Stimulated activated CD4-positive, alpha-beta T cell treated with anti-CD3 and anti-CD28 coated beads, Interleukin-12 subunit alpha, Interleukin-12 subunit beta, amount 100 ng/mL, for 4 hours (primary cell): ENCODE measurements around the gene ARL9.
"Not testable (repeated sequence)": the region's sequence is repeated elsewhere in the genome, so short reads cannot be mapped to it uniquely, and the experiment has no call there.

Experiments
- DNase-seq: peaks from one replicate; pipeline ENCODE4 v3.0.0-alpha.2; 2020

ARL9 gene, protein sequence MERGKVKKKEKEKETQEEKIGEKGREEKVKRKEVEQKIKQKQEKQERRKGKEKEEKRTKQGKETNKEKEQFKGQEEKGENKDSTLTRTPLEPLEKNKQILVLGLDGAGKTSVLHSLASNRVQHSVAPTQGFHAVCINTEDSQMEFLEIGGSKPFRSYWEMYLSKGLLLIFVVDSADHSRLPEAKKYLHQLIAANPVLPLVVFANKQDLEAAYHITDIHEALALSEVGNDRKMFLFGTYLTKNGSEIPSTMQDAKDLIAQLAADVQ

DNA sequence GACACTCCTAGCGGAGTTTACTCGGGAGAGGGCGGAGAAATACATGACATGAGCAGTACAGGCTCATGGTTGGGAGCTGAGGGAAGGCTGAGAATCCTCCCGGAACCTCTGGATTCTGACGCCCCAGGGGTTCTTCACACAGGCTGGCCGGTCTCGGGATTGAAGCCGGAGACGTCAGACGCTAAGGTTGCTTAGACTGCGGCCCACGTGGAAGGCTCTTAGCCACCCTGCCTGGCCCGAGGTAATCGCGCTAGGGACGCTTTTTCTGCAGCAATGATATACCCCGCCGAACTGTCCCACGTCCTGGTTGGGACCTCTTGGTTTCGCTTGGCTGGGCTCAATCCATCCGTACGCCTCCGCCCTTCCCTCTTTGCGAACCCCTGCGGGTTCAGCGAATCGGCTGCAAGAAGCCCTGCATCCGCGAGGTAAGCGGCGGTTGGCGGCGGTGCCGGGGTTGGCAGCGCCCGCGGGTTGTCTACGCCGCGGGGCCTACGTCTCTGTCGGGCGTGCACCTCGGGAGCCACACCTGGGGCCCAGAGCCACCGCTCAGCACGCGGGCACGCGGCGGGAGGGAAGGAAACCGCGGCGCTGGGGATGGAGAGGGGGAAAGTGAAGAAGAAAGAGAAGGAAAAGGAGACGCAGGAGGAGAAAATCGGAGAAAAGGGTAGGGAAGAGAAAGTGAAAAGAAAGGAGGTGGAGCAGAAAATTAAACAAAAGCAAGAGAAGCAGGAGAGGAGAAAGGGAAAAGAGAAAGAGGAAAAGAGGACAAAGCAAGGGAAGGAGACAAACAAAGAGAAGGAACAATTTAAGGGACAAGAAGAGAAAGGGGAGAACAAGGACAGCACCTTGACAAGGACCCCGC lies at the start of gene ARL9:
TSS of gene ARL9 (plus strand) at position 523 of the 862 bp plus-strand sequence. CDS start at position 595, 72 bp downstream.
- DNase-seq = peak; percentile 51

DNA sequence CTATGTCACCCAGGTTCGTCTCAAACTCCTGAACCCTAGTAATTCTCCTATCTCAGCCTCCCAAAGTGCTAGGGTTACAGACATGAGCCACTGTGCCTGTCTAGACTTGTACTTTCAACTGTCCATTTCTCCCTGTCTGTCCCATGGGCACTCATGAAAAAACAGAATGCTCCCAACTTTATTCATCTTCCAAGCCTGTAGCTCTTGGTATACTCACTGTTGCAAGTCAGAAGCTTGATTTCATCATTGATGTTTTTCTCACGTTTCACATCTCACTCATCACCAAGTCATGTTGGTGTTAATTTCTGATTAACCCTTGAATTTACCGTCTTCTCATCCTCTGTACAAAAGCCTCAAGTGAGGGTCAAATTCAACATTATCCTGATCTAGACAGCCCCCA lies 45.5 kb upstream of the ARL9 start:
- DNase-seq = no peak

DNA sequence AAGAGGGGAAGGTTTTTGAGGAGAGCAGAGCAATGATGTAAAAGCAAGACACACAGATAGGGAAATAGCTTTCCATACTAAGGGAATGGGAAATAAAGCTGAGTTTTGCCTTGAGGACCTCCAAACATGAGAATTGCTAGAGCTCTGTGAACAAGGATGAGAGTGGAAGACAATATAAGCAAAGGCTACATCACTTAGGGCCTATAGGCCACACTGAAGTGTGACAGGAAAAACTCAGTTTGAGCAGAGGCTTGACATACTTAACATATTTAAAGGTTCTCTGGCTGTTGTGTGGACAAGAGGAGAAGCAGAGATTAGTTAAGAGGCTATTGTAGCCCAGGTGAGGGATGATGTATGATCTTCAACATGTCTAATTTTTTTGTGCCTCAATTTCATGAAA lies 43.4 kb upstream of the ARL9 start:
- DNase-seq = no peak

DNA sequence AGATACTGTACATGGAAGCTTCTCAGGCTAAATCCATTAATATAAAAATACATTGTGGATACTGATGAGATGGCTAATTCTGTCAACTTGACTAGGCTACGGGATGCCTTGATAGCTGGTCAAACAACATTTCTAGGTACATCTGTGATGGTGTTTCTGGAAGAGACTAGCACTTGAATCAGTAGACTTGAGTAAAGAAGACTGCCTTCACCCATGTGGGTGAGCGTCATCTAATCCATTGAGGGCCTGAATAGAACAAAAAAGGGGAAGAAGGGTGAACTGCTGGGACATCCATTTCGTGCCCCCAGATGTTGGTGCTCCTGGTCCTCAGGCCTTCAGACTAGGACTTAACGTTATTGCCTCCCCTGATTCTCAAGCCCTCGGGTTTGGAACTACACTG lies 41.9 kb upstream of the ARL9 start:
- DNase-seq = no peak

DNA sequence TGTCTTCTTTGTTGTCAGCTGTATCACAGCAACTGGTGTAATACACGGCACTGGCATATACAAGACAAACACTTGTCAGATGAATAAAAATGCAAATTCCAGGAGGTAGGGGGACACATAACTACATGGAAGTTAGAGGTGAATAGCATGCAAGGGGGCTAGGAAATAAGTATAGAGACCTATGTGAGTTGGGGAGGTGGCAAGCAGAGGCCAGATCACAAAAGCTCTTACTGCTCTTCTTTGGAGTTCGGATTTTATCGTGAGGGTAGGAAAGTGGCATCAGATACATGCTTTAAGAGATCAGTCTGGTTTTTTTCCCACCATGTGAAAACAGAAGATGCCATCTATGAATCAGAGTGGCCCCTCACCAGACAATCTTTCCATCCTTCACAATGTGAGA lies 41.0 kb upstream of the ARL9 start:
- DNase-seq = no peak

DNA sequence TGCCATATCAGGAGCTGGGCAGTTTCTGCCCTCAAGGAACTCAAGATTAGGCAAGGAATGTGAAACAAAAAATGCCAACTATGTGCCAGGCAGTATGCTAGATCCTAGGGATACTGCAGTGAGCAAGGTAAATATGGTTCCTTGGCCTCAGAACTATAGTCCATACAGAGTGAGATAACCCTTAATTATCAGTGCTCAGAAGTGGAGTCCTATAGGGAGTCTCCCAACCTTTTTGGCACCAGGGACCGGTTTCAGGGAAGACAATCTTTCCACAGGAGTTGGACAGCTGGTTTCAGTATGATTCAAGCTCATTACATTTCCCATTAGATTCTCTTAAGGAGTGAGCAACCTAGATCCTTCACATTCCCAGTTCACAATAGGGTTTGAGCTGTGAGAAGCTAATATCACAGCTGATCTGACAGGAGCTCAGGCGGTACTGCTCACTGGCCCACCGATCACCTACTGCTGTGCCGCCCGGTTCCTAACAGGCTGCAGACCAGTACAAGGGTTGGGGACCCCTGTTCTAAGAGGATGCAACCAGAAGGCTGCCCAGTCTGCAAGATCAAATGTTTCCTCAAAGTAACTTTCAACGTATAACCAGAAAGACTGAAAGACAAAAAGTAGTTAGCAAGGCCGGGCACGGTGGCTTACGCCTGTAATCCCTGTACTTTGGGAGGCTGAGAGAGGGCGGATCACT lies 39.8 kb upstream of the ARL9 start:
- DNase-seq = no peak

DNA sequence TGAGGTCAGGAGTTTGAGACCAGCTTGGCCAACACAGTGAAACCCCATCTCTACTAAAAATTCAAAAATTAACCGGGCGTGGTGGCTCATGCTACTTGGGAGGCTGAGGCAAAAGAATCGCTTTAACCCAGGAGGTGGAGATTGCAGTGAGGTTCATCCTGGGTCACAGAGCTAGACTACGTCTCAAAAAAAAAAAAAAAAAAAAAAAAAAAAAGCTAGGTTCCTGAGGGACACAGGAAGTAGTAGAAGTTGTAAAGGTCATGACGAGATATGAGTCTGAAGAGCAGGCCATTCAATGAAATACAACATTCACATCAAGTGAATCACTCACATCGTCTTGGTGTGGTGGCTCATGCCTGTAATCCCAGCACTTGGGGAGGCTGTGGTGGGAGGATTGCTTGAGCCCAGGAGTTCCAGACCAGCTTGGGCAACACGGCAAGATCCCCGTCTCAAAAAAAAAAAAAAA lies 39.3 kb upstream of the ARL9 start:
- DNase-seq = not testable (repeated sequence)

DNA sequence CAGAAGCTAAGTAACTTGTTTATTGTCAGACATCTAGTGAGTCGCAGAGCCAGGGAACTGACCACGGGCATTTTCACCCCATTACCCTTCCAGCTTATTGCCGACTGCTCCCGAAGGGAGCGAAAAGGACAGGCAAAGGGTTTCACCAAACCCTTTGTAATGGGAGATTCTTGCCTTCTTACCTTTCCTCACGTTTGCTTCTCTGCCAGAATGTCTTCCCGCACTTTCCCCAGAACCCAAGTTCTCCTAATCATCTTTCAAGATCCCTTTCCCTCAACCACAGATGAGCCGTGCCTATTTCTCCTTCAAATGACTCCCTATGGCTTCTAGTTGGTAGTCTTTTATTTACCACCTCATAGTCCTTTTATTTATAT lies 38.7 kb upstream of the ARL9 start:
- no peak for DNase-seq

DNA sequence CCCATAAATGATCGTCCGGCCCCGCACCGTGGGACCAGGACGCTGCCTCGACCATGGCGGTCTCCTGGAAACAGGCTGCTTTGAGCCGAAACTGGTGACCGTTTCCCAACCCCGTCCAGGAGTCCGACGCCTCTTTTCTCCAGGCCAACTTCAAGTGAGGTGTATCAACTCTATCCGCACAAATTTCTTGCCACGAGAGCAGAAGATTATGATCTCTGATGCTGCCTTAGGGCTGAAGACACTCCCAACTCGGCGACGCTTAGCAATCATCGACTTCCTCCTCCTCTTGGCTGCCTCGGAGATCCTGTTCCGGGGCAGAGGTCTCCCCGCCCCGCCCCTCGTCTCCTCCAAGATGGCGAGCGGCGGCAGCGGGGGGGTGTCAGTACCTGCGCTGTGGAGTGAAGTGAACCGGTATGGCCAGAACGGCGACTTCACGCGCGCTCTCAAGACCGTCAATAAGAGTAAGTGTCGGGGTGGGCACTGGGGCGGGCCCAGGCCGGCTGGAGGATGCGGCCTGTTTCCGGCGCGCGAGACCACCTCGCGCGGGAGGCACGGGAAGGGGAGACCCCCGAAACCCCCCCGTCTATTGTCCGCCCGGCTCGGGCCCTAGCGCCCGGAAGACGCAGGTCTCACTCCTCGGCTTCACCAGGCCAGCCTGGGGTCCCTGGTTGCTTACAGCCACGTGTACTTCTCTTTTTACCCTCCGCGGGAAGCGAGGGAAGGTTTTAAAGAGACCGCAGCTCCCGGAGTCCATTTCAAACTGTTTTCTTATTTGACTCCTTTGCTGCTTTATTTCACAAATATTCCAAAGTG lies 38.1 kb upstream of the ARL9 start, which contains the start of gene SRP72:
TSS of gene SRP72 (plus strand) at position 334 of the 813 bp plus-strand sequence. CDS start at position 353, 19 bp downstream.
- DNase-seq = peak; percentile 85

DNA sequence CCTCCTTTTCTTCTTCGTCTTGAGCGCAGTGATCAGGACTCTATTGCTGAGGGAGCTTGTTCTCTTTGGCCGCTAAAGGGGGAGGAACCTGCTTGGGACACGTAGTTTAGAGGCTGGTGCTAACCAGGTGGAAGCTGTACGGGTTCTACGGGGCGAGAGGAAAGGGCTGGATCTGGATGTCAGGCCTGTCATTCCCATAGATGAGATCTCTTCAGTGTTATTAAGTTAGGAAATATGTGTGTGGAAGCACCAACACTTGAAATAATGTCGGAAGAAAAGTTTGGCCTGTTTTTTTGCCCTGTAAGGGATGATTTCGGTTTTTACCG lies 37.5 kb upstream of the ARL9 start:
- DNase-seq = peak; percentile 17

DNA sequence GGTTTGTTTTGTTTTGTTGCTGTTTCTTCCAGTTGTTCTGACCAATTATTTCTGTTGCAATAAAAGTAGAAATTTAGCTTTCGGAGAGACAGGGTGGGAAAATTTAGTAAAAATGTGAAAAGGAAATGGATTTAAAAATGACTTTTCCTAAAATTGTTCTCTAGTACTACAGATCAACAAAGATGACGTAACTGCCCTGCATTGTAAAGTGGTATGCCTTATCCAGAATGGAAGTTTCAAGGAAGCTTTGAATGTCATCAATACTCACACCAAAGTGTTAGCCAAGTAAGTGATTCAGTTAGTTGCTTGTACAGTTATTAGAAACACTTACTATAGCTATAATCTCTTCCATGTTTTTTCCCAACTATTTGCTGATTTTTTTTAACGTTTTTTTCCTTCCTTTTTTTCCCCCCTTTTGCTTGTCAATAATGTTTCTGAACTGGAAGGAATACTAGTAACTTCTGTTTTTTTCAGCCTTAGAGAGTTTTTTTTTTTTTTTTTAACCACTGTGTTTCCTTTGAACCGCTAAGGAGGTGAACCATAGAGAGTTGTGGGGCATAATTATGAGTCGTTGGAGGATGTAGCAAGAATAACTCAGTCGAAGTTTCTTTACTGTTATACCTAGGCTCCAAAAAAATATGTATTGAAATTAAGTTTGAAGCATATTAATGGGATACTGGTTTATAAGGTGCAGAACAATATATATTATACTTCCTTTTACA lies 35.9 kb upstream of the ARL9 start:
- no peak for DNase-seq

DNA sequence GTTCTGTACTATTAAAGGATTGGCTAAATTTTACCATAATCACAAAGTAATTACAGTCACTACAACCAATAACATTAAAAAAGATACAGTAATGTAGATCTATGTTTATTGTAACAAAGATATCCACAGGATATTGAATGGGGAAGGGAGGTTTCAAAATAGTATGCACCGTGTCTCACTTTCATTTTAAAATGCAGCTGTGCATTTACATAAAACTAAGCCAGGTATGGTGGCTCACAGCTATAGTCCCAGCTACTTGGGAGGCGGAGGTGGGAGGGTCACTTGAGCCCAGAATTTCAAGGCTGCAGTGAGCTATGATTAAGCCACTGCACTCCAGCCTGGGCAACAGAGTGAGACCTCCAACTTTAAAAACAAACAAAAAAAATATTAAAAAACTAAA lies 29.7 kb upstream of the ARL9 start:
- no peak for DNase-seq

DNA sequence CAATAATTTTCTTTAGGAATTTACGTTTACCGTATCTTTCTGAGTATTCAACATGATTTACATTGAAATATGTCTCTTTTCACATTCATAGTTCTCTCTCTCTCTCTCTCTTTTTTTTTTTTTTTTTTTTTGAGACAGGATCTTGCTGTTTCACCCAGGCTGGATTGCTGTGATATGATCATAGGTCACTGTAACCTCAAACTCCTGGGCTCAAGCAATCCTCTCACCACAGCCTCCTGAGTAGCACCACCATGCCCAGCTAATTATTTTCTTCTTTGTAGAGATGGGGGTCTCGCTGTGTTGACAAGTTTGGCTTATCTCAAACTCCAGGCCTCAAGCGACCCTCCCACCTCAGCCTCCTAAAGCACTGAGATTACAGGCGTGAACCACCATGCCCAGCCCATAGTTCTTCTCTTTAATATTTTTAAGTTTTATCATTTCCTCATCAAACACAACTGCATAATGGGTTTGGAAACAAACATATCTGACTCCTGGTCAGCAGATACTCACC lies 28.3 kb upstream of the ARL9 start:
- no peak for DNase-seq

DNA sequence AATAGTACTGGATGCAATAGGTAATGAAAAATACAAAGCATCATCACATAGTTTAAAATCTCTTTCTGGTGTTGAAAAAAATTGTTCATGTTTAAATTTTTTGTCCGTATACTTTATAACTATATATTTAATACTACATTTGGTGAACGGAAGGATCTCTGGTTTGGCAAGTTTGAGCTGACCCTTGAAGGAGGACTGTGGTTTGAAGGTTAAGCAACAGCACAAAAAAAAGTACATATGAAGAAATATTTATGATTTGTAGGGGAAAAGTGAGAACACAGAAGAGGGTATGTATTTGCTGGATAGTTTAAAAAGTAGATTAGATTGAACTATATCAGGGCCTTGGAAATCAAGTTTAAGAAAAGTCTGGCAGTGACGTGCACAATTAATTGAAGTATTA lies 24.9 kb upstream of the ARL9 start:
- no peak for DNase-seq

DNA sequence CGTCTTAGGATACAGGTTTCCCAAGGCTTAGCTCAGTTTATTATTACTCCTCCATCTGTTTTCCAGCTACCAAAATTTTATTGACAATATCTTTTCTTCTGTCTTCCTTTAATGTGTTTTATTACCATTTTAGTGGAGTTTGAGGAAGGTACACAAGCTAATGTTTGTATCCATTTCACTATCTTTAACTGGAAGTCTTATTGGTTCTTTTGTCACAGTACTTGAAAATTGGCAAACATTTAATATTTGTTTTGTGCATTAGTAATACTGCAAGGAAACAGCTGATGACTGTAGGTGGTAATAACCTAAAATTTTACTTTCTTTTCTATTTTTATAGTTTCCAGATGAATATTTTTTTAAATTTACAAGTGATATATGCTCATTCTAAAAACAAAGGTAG lies 9.3 kb upstream of the ARL9 start:
- no peak for DNase-seq

DNA sequence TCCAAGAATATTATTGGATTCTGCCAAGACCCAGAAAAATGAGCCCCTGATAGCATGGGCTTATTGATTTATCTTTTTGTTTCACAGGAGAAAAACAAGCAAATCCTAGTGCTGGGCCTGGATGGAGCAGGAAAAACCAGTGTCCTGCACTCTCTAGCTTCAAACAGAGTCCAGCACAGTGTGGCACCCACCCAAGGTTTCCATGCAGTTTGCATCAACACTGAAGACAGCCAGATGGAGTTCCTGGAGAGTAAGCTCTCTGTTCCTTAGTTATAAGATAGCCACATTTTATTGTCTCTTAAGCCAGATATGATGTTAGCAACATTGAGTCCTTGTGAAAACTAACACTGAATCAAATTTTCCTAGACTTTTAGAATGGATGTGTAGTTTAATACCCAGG lies 5.5 kb downstream of the ARL9 start:
- DNase-seq = no peak

DNA sequence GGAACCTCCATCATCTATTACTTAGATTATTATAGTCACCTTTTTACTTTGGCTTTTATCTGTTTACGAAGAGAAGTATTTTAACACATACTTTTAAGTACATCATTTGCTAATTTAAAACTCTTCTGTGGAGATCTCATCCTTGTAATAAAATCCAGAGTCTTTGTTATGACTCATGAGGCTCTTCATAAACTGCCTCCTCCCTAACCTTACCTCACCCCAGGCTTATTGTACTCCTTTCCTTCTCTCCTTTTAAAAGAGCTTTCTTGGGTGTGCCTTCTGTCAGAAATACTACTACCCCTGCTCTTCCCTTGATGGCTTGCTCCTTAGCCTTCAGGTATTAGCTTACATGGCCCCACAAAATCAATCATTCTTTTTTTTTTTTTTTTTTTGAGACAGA lies 6.6 kb downstream of the ARL9 start:
- no peak for DNase-seq

DNA sequence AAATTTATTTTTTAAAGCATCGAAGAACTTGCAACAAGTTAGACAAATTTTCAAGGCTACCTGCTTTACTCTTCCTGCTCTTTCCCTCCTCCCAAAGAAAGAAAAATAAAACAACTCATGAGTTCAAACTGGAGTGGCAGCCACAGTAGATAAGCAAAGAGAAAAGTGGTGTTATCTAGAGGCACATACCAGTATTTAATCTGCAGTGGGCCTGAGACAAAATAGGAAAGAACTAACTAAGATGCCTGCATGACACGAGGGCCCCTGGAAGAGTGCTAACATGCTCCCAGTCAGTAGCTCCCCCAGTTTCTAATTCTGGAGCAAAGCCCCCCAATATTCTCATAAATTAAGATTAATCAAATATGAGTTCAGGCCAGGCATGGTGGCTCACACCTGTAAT lies 7.9 kb downstream of the ARL9 start:
- no peak for DNase-seq

DNA sequence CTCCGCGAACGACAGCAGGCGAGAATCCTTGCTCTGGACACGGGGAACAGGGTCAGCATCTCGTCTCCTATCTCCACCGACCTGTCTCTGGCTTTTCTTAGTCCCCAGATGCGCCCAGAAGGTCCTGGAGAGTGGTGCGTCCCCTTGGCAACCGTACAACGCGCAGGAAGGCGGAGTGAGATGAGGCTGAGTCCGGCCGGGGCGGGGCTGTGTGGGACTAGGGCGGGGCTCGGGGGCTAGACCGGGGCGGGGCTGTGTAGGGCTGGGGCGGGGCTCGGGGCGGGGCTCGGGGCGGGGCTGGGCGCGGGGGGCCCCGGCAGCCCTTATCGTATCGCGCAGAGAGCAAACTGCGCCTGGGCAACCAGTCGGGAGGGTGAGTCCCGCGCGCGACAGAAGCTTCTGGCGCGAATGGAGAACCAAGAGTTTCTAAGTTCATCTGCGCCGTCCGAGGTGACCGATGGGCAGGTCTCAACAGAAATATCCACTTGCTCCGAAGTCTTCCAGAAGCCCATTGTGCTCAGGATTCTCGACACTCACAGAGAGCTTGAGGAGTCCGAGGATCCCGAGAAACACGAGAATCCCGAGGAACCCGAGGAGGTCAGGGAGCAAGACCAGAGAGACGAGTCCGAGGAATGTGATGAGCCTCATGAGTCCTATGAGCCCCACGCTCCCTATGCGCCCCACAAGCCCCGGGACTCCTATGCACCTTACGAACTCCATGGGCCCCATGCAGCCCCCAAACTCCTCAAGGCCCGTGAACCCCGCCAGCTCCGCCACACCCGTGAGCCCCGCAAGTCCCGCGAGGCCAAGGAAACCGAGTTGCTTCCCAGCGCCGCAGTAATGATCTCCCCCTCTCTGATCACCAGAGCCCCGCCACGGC lies 24.9 kb downstream of the ARL9 start:
- peak; percentile 84 for DNase-seq

DNA sequence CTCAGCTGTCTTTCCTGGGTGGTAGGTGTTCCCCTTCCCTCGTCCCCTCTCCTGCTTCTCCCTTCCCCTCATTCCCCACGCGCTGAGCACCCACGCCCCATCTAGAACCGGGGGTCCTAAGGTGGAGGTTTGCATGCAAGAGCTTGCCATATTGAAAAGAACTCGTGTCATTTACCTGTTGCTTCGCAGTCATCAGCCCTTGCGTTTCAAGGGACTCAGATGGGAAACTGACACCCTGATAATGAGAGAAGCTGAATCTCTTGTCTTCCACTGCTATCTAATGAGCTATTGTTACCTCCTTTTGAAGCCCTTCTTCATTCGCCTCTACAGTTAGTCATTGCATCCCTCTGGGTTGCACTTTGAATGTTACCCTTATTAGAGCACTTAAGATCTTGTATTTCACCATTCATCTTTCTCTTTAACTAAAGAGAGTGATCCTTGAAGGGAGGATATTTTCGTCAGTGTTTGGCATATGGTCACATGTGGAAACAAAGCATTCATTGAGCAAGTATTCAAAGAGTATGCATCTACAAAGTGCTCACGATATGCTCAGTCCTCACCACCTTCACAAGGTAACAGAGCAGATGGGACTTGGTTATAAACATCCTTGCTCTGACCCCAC lies 25.7 kb downstream of the ARL9 start:
- DNase-seq = no peak
